Thyroid gland (tissue), 4 donors: Measurements from ENCODE around the gene C3orf70. TPM values are rescaled to one million over a fixed set of nuclear protein-coding genes. Genes with fewer than 3 reads are reported as not detected.

Experiments
- DNase-seq, 2 donors: peaks; one replicate each; pipeline ENCODE4 v3.0.0-alpha.2; 2019
- H3K27ac ChIP-seq, 3 donors: fragments of 200-600 bp; sonication (generic); 1 replicate in 2 of 3; 2 replicates in 1 of 3; pipeline ENCODE4 v1.5.1; 2016 to 2019; ENCODE audit warnings: mild to moderate bottlenecking in 1 of 3, moderate library complexity in 1 of 3
- H3K27me3 ChIP-seq: fragments of 200-600 bp; sonication (generic); one replicate; pipeline ENCODE4 v1.5.1; 2019
- H3K36me3 ChIP-seq, 2 donors: fragments of 200-600 bp; sonication (generic); one replicate each; pipeline ENCODE4 v1.5.1; 2016 to 2019
- H3K4me1 ChIP-seq, 2 donors: fragments of 200-600 bp; sonication (generic); one replicate each; pipeline ENCODE4 v1.5.1; 2017 to 2019
- H3K4me3 ChIP-seq, 3 donors: fragments of 200-600 bp; sonication (generic); replicated peaks in 1 of 3; 1 replicate in 2 of 3; 2 replicates in 1 of 3; pipeline ENCODE4 v1.5.1; 2016; ENCODE audit warnings: mild to moderate bottlenecking in 1 of 3
- H3K9me3 ChIP-seq: fragments of 200-600 bp; sonication (generic); one replicate; pipeline ENCODE4 v1.5.1; 2017
- POLR2A ChIP-seq, 2 donors: fragments of 450-650 bp; IDR thresholded peaks; one replicate each; pipeline ENCODE4 v1.6.1; 2017; ENCODE audit warnings: antibody characterized with exemption in 2 of 2, mild to moderate bottlenecking in 2 of 2, moderate library complexity in 1 of 2
- WGBS, 2 donors: methylation state at CpG; one replicate each; pipeline ENCODE4 v1.1.5; 2017; 5-methylcytosine and 5-hydroxymethylcytosine counted together
- intact Hi-C: fragments of 100-400 bp; cut with DNase I; formaldehyde crosslinking; loops from one replicate; pipeline ENCODE4 v1.15.1; 2023
- total RNA-seq, 4 donors: library from RNA; depleted of rRNA; stranded (reverse); fragments of >200 nt; gene quantifications; one replicate each; pipeline ENCODE4 v1.2.3, GENCODE V29; 2016
- TF ChIP-seq, protein P1 (sequence below), 6 experiments: fragments of 200-600 bp in 3 of 6; fragments of 450-650 bp in 3 of 6; sonication (generic) in 3 of 6; IDR thresholded peaks; one replicate each; pipeline ENCODE4 v1.5.1; 2016 to 2019; ENCODE audit warnings: antibody characterized with exemption in 6 of 6, mild to moderate bottlenecking in 2 of 6, inconsistent platforms in 1 of 6, moderate library complexity in 1 of 6

Gene C3orf70
- total RNA-seq, 4 donors from 2014 or later, result 1.6 to 3.0 (median 2.1) TPM

DNA sequence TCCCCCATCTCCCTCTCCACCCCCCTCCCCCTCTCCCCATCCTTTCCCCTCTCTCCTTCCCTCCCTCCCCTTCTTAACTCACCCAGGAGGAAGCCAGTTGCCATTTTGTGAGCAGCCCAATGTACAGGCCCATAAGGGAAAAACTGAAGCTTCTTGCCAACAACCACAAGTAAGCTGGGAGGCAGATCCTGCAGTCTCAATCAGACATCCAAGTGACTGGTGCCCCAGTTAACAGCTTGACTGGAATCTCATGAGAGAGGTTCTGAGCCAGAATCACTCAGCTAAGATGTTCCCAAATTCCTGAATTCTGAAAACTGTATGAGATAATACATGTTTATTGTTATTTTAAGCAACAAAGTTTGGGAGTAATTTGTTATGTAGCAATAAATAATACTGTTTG is 90.7 kb downstream of the C3orf70 start:
- Histone ChIP-seq H3K27ac (no peak overlapping the region), H3K4me3 (no peak overlapping the region), H3K9me3 (no peaks in the 10 kb centered on the region), H3K36me3 (no peaks in the 10 kb centered on the region), H3K27me3 (no peaks in the 10 kb centered on the region), H3K4me1 (no peaks in the 10 kb centered on the region)
- intact Hi-C loops, result no loop called here
- no peak for DNase-seq
- no peak for TF ChIP-seq POLR2A (IDR thresholded peaks at IDR 0.05)
- TF ChIP-seq, protein P1, sequence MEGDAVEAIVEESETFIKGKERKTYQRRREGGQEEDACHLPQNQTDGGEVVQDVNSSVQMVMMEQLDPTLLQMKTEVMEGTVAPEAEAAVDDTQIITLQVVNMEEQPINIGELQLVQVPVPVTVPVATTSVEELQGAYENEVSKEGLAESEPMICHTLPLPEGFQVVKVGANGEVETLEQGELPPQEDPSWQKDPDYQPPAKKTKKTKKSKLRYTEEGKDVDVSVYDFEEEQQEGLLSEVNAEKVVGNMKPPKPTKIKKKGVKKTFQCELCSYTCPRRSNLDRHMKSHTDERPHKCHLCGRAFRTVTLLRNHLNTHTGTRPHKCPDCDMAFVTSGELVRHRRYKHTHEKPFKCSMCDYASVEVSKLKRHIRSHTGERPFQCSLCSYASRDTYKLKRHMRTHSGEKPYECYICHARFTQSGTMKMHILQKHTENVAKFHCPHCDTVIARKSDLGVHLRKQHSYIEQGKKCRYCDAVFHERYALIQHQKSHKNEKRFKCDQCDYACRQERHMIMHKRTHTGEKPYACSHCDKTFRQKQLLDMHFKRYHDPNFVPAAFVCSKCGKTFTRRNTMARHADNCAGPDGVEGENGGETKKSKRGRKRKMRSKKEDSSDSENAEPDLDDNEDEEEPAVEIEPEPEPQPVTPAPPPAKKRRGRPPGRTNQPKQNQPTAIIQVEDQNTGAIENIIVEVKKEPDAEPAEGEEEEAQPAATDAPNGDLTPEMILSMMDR (IDR thresholded peaks at IDR 0.05), result no peak

- H3K4me3 ChIP-seq, result no peak overlapping the region
- TF ChIP-seq, protein P1 (IDR thresholded peaks at IDR 0.05), result no peak
- no peak for TF ChIP-seq POLR2A (IDR thresholded peaks at IDR 0.05)
- intact Hi-C loops, result no loop called here
- H3K9me3 ChIP-seq, result no peaks in the 10 kb centered on the region
- WGBS, 2 donors, result 92 to 95% methylated on average over 2 of the region's 2 CpGs
- no peaks in the 10 kb centered on the region for H3K36me3 ChIP-seq
- H3K27me3 ChIP-seq, result no peaks in the 10 kb centered on the region
- H3K27ac ChIP-seq, result no peak overlapping the region
- H3K4me1 ChIP-seq, result no peaks in the 10 kb centered on the region
- DNase-seq, result no peak
Observed at GRCh38 chr3:185060655-185061054, 92.2 kb downstream of the C3orf70 start.

DNA sequence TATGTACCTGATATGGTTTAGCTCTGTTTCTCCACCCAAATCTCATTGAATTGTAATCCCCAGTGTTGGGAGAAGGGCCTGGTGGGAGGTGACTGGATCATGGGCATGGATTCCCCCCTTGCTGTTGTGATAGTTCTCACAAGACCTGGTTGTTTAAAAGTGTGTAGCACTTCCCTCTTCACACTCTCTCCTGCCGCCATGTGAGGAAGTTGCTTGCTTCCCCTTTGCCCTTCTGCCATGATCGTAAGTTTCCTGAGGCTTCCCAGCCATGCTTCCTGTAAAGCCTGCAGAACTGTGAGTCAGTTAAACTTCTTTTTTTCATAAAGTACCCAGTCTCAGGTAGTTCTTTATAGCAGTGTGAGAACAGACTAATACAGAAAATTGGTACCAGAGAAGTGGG is 93.1 kb downstream of the C3orf70 start:
- DNase-seq, result no peak
- intact Hi-C loops, result no loop called here
- Histone ChIP-seq H3K9me3 (no peaks in the 10 kb centered on the region), H3K36me3 (no peaks in the 10 kb centered on the region), H3K27me3 (no peaks in the 10 kb centered on the region), H3K4me1 (no peaks in the 10 kb centered on the region), H3K4me3 (no peak overlapping the region), H3K27ac (no peak overlapping the region)
- TF ChIP-seq, protein P1 (IDR thresholded peaks at IDR 0.05), result no peak
- TF ChIP-seq POLR2A (IDR thresholded peaks at IDR 0.05), result no peak
- 71 to 81% methylated on average over 2 of the region's 2 CpGs for WGBS, 2 donors

GRCh38 chr3:185058796-185059195 is 94.1 kb downstream of the C3orf70 start:
- Histone ChIP-seq H3K4me3 (no peak overlapping the region), H3K4me1 (no peaks in the 10 kb centered on the region), H3K9me3 (no peaks in the 10 kb centered on the region), H3K27ac (no peak overlapping the region), H3K27me3 (no peaks in the 10 kb centered on the region), H3K36me3 (no peaks in the 10 kb centered on the region)
- 69 to 70% methylated on average over 2 of the region's 2 CpGs for WGBS, 2 donors
- DNase-seq, result no peak
- TF ChIP-seq, protein P1 (IDR thresholded peaks at IDR 0.05), result no peak
- intact Hi-C loops, result no loop called here

DNA sequence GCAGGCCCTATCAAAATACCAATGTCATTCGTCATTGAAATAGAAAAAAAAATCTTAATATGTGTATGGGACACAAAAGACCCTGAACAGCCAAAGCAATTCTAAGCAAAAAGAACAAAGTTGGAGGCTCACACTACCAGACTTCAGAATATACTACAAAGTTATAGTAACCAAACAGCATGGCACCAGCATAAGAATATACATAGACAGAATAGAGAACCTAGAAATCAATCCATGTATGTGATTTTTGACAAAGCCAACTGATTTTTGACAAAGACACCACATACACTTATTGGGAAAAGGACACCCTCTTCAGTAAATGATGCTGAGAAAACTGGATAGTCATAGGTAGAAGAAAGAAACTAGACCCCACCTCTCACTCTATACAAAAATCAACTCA is 95.0 kb downstream of the C3orf70 start:
- no peak overlapping the region for H3K27ac ChIP-seq
- H3K9me3 ChIP-seq, result no peaks in the 10 kb centered on the region
- H3K27me3 ChIP-seq, result no peaks in the 10 kb centered on the region
- no peak for DNase-seq
- intact Hi-C loops, result no loop called here
- WGBS, 2 donors, result 95 to 100% methylated on average over 1 of the region's 1 CpG
- no peak for TF ChIP-seq POLR2A (IDR thresholded peaks at IDR 0.05)
- TF ChIP-seq, protein P1 (IDR thresholded peaks at IDR 0.05), result no peak
- H3K36me3 ChIP-seq, result peaks cover 7 to 8% of the 10 kb centered on the region in 2 donors
- H3K4me3 ChIP-seq, result no peak overlapping the region
- H3K4me1 ChIP-seq, result no peaks in the 10 kb centered on the region
